PC-3 (cell line): ENCODE results near the gene SPHK2. TPM values are rescaled to one million over a fixed set of nuclear protein-coding genes. Genes with fewer than 3 reads are reported as not detected.

Experiments
- ATAC-seq: fragments of 200-7000 bp; cut with Tn5 transposase; 2 replicates; pipeline ENCODE4 v1.9.1; 2020; ENCODE audit warnings: mild to moderate bottlenecking, moderate library complexity
- BruUV-seq: library from RNA; stranded (reverse); fragments of 400-500 nt; replicated peaks from 2 replicates; lab custom pipeline; 2021; lab: Mats Ljungman, UMichigan
- CTCF ChIA-PET: fragments of 300-600 bp; sonication (Branson Sonifier 250); formaldehyde crosslinking; loops from one replicate; lab custom pipeline; 2022; ENCODE audit warnings: antibody characterized with exemption; lab: Charles Lee
- POLR2A ChIA-PET: fragments of 300-600 bp; sonication (Branson Sonifier 250); formaldehyde crosslinking; loops from one replicate; lab custom pipeline; 2022; ENCODE audit warnings: antibody characterized with exemption; ENCODE audit not compliant: unreplicated experiment; lab: Charles Lee
- DNase-seq: peaks from one replicate; pipeline ENCODE4 v3.0.0-alpha.2; 2015
- H2AFZ ChIP-seq: fragments of 300-600 bp; sonication (generic); 2 replicates; pipeline ENCODE4 v1.6.0; 2016; ENCODE audit warnings: antibody characterized with exemption, low read length
- H3F3A ChIP-seq: fragments of 300-600 bp; sonication (generic); one replicate; pipeline ENCODE4 v1.6.0; 2017; ENCODE audit warnings: antibody characterized with exemption, low read length, control low read depth, mild to moderate bottlenecking; ENCODE audit not compliant: unreplicated experiment
- H3K27ac ChIP-seq: fragments of 300-600 bp; sonication (generic); 2 replicates; pipeline ENCODE4 v1.5.1; 2016; ENCODE audit warnings: mild to moderate bottlenecking, low read length
- H3K27me3 ChIP-seq: fragments of 300-600 bp; sonication (generic); 2 replicates; pipeline ENCODE4 v1.6.1; 2016; ENCODE audit warnings: low read length, mixed read lengths
- H3K36me3 ChIP-seq: fragments of 300-600 bp; sonication (generic); 2 replicates; pipeline ENCODE4 v1.6.1; 2016; ENCODE audit warnings: low read depth, mixed run types, low read length, mixed read lengths
- H3K4me1 ChIP-seq: fragments of 300-600 bp; sonication (generic); 2 replicates; pipeline ENCODE4 v1.5.1; 2016; ENCODE audit warnings: low read length; ENCODE audit not compliant: insufficient read depth
- H3K4me2 ChIP-seq: fragments of 300-600 bp; sonication (generic); 2 replicates; pipeline ENCODE4 v1.6.0; 2016; ENCODE audit warnings: low read length
- H3K4me3 ChIP-seq: fragments of 300-600 bp; sonication (generic); 2 replicates; pipeline ENCODE4 v1.5.1; 2016; ENCODE audit warnings: mild to moderate bottlenecking, low read length, mixed read lengths
- H3K79me2 ChIP-seq: fragments of 300-600 bp; sonication (generic); 2 replicates; pipeline ENCODE4 v1.6.1; 2017; ENCODE audit warnings: low read length, mixed read lengths
- H3K9ac ChIP-seq: fragments of 300-600 bp; sonication (generic); 2 replicates; pipeline ENCODE4 v1.6.0; 2016; ENCODE audit warnings: mild to moderate bottlenecking, low read length
- H3K9me2 ChIP-seq: fragments of 300-600 bp; sonication (generic); replicated peaks from 2 replicates; pipeline ENCODE4 v1.6.1; 2016; ENCODE audit warnings: mixed run types, low read length, mixed read lengths
- H3K9me3 ChIP-seq: fragments of 300-600 bp; sonication (generic); 2 replicates; pipeline ENCODE4 v1.6.1; 2016; ENCODE audit warnings: low read length, mixed read lengths
- H4K20me1 ChIP-seq: fragments of 300-600 bp; sonication (generic); 2 replicates; pipeline ENCODE4 v1.6.1; 2016; ENCODE audit warnings: low read length, mixed read lengths
- CTCF ChIP-seq: fragments of 300-600 bp; sonication (generic); conservative IDR thresholded peaks from 2 replicates; pipeline ENCODE4 v1.5.1; 2017; ENCODE audit warnings: antibody characterized with exemption, low read depth, mild to moderate bottlenecking, low read length
- EZH2 ChIP-seq: fragments of 300-600 bp; sonication (generic); IDR thresholded peaks from one replicate; pipeline ENCODE4 v1.6.1; 2017; ENCODE audit warnings: antibody characterized with exemption, mild to moderate bottlenecking, low read length; ENCODE audit not compliant: unreplicated experiment
- EZH2phosphoT487 ChIP-seq: fragments of 300-600 bp; sonication (generic); IDR thresholded peaks from 2 replicates; pipeline ENCODE4 v1.6.1; 2018; ENCODE audit warnings: mild to moderate bottlenecking, antibody characterized with exemption, low read length, borderline replicate concordance
- intact Hi-C: fragments of 100-400 bp; cut with micrococcal nuclease; formaldehyde crosslinking; loops from 2 replicates; pipeline ENCODE4 v1.9.0; 2023
- total RNA-seq: library from RNA; depleted of rRNA; stranded (reverse); fragments of >200 nt; gene quantifications from 2 replicates; pipeline ENCODE4 v1.2.3, GENCODE V29; 2014

The SPHK2 gene
- total RNA-seq, 1 experiment from 2014 or later: 8.5 TPM

DNA sequence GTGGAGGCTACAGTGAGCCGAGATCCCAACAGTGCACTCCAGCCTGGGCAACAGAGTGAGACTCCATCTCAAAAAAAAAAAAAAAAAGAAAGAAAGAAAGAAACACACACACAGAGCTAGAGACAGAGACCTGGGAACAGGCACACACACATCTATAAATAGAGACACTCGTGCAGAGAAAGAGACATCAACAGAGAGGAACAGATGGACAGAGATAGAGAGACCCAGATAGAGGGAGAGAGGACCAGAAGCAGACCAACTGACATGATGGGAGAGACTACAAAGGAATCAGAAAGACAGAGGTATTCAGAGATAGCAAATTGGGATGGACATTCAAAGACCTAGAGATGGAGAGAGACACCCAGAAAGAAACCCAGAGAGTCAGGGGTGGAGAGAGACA, 28.8 kb downstream of the SPHK2 start:
- Histone ChIP-seq H3K79me2 (no peaks in the 10 kb centered on the region), H3K4me2 (no peak overlapping the region), H3K9me2 (no peaks in the 10 kb centered on the region), H4K20me1 (no peaks in the 10 kb centered on the region), H2AFZ (no peak overlapping the region), H3K27me3 (no peaks in the 10 kb centered on the region), H3K4me1 (peaks cover 6% of the 10 kb centered on the region; the same call in 1 of the 2 replicates), H3K9ac (no peak overlapping the region), H3K36me3 (no peaks in the 10 kb centered on the region), H3K4me3 (no peak overlapping the region), H3K9me3 (no peaks in the 10 kb centered on the region), H3F3A (no peaks in the 10 kb centered on the region), H3K27ac (no peak overlapping the region)
- intact Hi-C loops: no loop called here
- TF ChIP-seq EZH2phosphoT487: no peak
- TF ChIP-seq EZH2: no peak
- no peak for TF ChIP-seq CTCF
- no TSS peak for BruUV-seq
- ATAC-seq (no peak), DNase-seq (no peak)
- ChIA-PET CTCF (no interaction called here), POLR2A (no interaction called here)

DNA sequence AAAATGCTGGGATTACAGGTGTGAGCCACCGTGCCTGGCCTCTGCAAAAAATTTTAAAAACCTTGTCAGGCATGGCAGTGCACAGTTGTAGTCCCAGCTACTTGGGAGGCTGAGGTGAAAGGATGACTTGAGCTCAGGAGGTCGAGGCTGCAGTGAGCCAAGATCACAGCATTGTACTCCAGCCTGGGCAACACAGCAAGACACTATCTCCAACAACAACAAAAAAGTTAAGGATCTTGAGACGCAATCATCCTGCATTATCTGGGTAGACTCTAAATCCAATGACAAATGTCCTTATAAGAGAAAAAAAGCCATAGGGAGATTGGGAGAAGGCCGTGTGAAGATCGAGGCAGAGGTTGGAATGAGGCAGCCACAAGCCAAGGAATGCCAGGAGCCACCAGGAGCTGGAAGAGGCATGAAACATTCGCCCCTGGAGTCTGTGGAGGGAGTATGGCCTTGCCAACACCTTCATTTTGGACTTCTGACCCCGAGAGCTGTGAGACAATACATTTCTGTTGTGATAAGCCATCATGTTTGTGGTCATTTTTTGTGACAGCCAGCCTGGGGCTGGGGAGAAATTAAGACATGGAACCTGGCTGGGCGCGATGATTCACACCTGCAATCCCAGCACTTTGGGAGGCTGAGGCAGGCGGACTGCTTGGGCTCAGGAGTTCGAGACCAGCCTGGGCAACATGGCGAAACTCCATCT, 31.8 kb downstream of the SPHK2 start:
- Histone ChIP-seq H3K9ac (no peak overlapping the region), H3F3A (no peaks in the 10 kb centered on the region), H3K27ac (no peak overlapping the region), H3K36me3 (no peaks in the 10 kb centered on the region), H4K20me1 (no peaks in the 10 kb centered on the region), H3K4me3 (no peak overlapping the region), H3K9me2 (no peaks in the 10 kb centered on the region), H3K27me3 (no peaks in the 10 kb centered on the region), H2AFZ (no peak overlapping the region), H3K4me2 (no peak overlapping the region), H3K79me2 (no peaks in the 10 kb centered on the region), H3K4me1 (no peaks in the 10 kb centered on the region), H3K9me3 (no peaks in the 10 kb centered on the region)
- intact Hi-C loops: no loop called here
- TF ChIP-seq CTCF: no peak
- no peak for TF ChIP-seq EZH2phosphoT487
- TF ChIP-seq EZH2: no peak
- ATAC-seq (no peak), DNase-seq (no peak)
- POLR2A ChIA-PET: no interaction called here
- CTCF ChIA-PET: no interaction called here
- no TSS peak for BruUV-seq

DNA sequence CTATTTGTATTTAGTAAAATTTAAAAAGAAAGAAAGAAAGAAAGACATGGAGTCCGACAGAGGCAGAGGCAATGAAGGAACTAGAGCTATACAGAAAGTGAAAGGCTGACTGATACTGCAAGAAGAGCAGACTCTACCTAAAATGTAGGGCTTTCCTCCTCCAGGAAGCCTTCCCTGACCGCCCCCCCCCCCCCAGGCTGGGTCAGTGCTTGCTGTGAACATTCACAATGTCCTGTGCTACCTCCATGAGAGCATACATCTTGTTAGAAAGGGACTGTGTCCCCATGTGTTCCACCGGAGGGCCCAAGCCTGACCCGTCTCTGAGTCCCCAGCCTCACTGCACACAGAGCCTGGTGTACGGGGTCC, 32.4 kb downstream of the SPHK2 start:
- no peak overlapping the region for H3K4me2 ChIP-seq
- BruUV-seq: no TSS peak
- H3F3A ChIP-seq: no peaks in the 10 kb centered on the region
- no peak for TF ChIP-seq EZH2
- no peak for TF ChIP-seq EZH2phosphoT487
- TF ChIP-seq CTCF: no peak
- no peaks in the 10 kb centered on the region for H3K79me2 ChIP-seq
- H3K4me1 ChIP-seq: no peaks in the 10 kb centered on the region
- no peak for DNase-seq
- H3K36me3 ChIP-seq: no peaks in the 10 kb centered on the region
- ChIA-PET POLR2A (no interaction called here), CTCF (no interaction called here)
- H4K20me1 ChIP-seq: no peaks in the 10 kb centered on the region
- ATAC-seq: no peak
- intact Hi-C loops: no loop called here
- no peak overlapping the region for H3K27ac ChIP-seq
- no peaks in the 10 kb centered on the region for H3K9me3 ChIP-seq
- H3K9me2 ChIP-seq: no peaks in the 10 kb centered on the region
- no peak overlapping the region for H2AFZ ChIP-seq
- H3K27me3 ChIP-seq: no peaks in the 10 kb centered on the region
- no peak overlapping the region for H3K4me3 ChIP-seq
- H3K9ac ChIP-seq: no peak overlapping the region
